HFFc6 (cell line): ENCODE measurements around the gene ITPK1. TPM values are rescaled to one million over a fixed set of nuclear protein-coding genes. Genes with fewer than 3 reads are reported as not detected.

Source experiments
- DNase-seq: peaks from one replicate; pipeline ENCODE4 v3.0.0-alpha.2; 2018
- H3K27ac Mint-ChIP-seq: 2 replicates; pipeline ENCODE4 v1.8.0; 2020; ENCODE audit warnings: mild to moderate bottlenecking, mixed read lengths
- H3K27me3 Mint-ChIP-seq: 2 replicates; pipeline ENCODE4 v1.8.0; 2021; ENCODE audit warnings: mild to moderate bottlenecking, moderate library complexity, mixed read lengths; ENCODE audit not compliant: insufficient read depth
- H3K36me3 Mint-ChIP-seq: 2 replicates; pipeline ENCODE4 v1.8.0; 2021; ENCODE audit warnings: low read depth, mixed read lengths
- H3K4me1 Mint-ChIP-seq: 2 replicates; pipeline ENCODE4 v1.8.0; 2020; ENCODE audit warnings: low read depth, mixed read lengths
- H3K4me3 Mint-ChIP-seq: 2 replicates; pipeline ENCODE4 v1.8.0; 2020; ENCODE audit warnings: mild to moderate bottlenecking, moderate library complexity, mixed read lengths
- H3K9me3 Mint-ChIP-seq: 2 replicates; pipeline ENCODE4 v1.8.0; 2020; ENCODE audit warnings: mild to moderate bottlenecking, mixed read lengths
- total RNA-seq, 6 experiments: library from RNA; stranded (reverse); fragmentation: NEBNext Ultra II Directional; extraction: Animal tissue kit (Norgen Biotek cat#: 25700); gene quantifications; 2 replicates in 1 of 6; 3 replicates in 5 of 6; pipeline ENCODE4 v1.2.3, GENCODE V29; 2021
- TF ChIP-seq, protein P1 (sequence below): fragments of 200-600 bp; sonication (generic); IDR thresholded peaks from 2 replicates; pipeline ENCODE4 v1.5.0; 2021; ENCODE audit warnings: antibody characterized with exemption, mild to moderate bottlenecking

ITPK1 gene
- total RNA-seq, 6 experiments from 2014 or later: 27.3 to 38.1 (median 32.4) TPM

GRCh38 chr14:92990456-92991430 is 125.0 kb downstream of the ITPK1 start:
- Mint-ChIP-seq H3K27me3 (no peaks in the 10 kb centered on the region; the same call in none of the 2 replicates), H3K9me3 (no peaks in the 10 kb centered on the region), H3K27ac (no peak overlapping the region), H3K4me3 (no peak overlapping the region), H3K36me3 (peaks cover 6% of the 10 kb centered on the region; the same call in 1 of the 2 replicates), H3K4me1 (peaks cover 10% of the 10 kb centered on the region)
- DNase-seq: no peak
- TF ChIP-seq, protein P1, sequence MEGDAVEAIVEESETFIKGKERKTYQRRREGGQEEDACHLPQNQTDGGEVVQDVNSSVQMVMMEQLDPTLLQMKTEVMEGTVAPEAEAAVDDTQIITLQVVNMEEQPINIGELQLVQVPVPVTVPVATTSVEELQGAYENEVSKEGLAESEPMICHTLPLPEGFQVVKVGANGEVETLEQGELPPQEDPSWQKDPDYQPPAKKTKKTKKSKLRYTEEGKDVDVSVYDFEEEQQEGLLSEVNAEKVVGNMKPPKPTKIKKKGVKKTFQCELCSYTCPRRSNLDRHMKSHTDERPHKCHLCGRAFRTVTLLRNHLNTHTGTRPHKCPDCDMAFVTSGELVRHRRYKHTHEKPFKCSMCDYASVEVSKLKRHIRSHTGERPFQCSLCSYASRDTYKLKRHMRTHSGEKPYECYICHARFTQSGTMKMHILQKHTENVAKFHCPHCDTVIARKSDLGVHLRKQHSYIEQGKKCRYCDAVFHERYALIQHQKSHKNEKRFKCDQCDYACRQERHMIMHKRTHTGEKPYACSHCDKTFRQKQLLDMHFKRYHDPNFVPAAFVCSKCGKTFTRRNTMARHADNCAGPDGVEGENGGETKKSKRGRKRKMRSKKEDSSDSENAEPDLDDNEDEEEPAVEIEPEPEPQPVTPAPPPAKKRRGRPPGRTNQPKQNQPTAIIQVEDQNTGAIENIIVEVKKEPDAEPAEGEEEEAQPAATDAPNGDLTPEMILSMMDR: no peak

DNA sequence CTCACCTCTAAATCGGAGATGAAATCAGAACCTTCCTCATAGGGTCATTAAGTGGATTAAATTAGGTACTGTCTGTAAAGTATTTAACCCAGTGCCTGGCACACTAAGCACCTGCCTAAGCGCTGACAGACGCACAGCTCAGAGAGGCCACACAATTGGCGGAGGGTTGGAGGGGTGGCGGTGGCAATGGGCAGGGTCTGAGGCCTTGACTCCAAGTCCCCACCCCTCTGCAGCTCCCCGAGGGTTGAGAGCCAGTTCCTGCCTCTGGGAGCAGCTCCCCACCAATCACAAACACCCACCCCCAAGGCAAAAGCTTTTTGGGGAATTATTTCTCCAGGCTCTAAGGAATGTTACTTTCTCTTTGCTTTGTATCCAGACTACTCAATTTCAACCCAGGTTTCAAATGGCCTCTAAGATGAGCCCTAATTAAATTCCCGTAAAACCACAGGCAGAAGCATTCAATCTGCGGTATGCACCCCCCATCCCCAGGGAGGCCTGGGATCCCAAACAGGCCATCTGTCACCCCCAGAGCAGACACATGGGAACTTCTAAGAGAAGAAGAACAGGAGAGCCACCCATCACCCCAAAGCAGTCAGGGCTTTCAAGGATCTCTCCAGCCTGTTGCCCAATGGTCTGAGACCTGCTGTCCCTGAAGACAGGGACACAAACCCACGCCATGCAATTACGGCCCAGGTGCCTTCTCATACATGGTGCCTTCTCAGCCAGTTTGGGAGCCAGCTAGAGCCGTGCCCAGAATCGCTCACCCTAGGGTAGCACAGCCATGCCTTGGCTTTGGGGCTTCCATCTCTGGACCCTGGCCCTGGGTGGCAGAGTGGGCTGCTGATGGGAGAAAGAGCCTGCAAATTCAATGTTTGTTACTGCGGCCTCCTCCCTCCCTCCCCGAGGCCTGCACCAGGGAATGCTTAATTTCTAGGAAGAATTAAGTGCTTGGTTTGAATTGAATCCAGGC is 126.7 kb downstream of the ITPK1 start:
- Mint-ChIP-seq H3K9me3 (no peaks in the 10 kb centered on the region), H3K27ac (no peak overlapping the region), H3K36me3 (peaks cover 6% of the 10 kb centered on the region; the same call in 1 of the 2 replicates), H3K27me3 (no peaks in the 10 kb centered on the region; the same call in none of the 2 replicates), H3K4me1 (peaks cover 12% of the 10 kb centered on the region), H3K4me3 (no peak overlapping the region)
- no peak for DNase-seq
- TF ChIP-seq, protein P1: no peak

GRCh38 chr14:92987713-92988510 is 127.8 kb downstream of the ITPK1 start:
- Mint-ChIP-seq H3K27me3 (no peaks in the 10 kb centered on the region; the same call in none of the 2 replicates), H3K4me1 (peaks cover 12% of the 10 kb centered on the region), H3K4me3 (no peak overlapping the region), H3K36me3 (peaks cover 6% of the 10 kb centered on the region; the same call in 1 of the 2 replicates), H3K9me3 (no peaks in the 10 kb centered on the region), H3K27ac (no peak overlapping the region)
- TF ChIP-seq, protein P1: no peak
- no peak for DNase-seq

- Mint-ChIP-seq H3K27me3 (no peaks in the 10 kb centered on the region; the same call in 1 of the 2 replicates), H3K4me1 (peaks cover 12% of the 10 kb centered on the region), H3K4me3 (no peak overlapping the region), H3K27ac (no peak overlapping the region), H3K36me3 (peaks cover 6% of the 10 kb centered on the region; the same call in 1 of the 2 replicates), H3K9me3 (no peaks in the 10 kb centered on the region)
- DNase-seq: no peak
- TF ChIP-seq, protein P1: no peak
Measured at GRCh38 chr14:92987148-92987570, 128.6 kb downstream of the ITPK1 start.
